ENCODE results near the gene METRNL. TPM values are rescaled to one million over a fixed set of nuclear protein-coding genes. Genes with fewer than 3 reads are reported as not detected.
"Not testable (repeated sequence)": the region's sequence is repeated elsewhere in the genome, so short reads cannot be mapped to it uniquely, and the experiment has no call there.

The METRNL gene
- total RNA-seq, 6 experiments from 2014 or later, result 54.4 to 96.7 (median 90.9) TPM

DNA sequence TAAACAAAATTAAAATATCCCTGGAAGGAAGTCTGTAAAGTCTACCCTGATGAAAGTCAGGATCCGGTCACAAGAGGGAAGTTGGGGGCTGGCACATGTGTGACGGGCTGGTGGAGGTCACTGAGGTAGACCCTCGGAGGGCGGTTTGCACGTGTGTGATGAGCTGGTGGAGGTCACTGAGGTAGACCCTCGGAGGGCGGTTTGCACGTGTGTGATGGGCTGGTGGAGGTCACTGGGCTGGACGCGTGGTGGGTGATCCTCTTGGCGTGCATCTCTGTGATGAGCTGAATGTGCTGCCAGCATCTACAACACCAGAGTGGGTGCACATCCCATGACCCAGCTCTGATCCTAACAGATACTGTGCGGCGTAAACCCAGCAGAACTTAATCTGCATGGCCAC, 43.7 kb upstream of the METRNL start:
- no peaks in the 10 kb centered on the region; the same call in 1 of the 2 replicates for H3K27me3 Mint-ChIP-seq (ENCODE audit: insufficient read depth)
- H3K27ac Mint-ChIP-seq, result no peak overlapping the region
- H3K4me3 Mint-ChIP-seq, result no peak overlapping the region
- no peak for DNase-seq
- H3K36me3 Mint-ChIP-seq (ENCODE audit: low read depth), result peaks cover 45% of the 10 kb centered on the region
- no peaks in the 10 kb centered on the region for H3K4me1 Mint-ChIP-seq (ENCODE audit: low read depth)
- peaks cover 9% of the 10 kb centered on the region for H3K9me3 Mint-ChIP-seq
- TF ChIP-seq, protein P1, sequence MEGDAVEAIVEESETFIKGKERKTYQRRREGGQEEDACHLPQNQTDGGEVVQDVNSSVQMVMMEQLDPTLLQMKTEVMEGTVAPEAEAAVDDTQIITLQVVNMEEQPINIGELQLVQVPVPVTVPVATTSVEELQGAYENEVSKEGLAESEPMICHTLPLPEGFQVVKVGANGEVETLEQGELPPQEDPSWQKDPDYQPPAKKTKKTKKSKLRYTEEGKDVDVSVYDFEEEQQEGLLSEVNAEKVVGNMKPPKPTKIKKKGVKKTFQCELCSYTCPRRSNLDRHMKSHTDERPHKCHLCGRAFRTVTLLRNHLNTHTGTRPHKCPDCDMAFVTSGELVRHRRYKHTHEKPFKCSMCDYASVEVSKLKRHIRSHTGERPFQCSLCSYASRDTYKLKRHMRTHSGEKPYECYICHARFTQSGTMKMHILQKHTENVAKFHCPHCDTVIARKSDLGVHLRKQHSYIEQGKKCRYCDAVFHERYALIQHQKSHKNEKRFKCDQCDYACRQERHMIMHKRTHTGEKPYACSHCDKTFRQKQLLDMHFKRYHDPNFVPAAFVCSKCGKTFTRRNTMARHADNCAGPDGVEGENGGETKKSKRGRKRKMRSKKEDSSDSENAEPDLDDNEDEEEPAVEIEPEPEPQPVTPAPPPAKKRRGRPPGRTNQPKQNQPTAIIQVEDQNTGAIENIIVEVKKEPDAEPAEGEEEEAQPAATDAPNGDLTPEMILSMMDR (IDR thresholded peaks at IDR 0.05), result no peak

DNA sequence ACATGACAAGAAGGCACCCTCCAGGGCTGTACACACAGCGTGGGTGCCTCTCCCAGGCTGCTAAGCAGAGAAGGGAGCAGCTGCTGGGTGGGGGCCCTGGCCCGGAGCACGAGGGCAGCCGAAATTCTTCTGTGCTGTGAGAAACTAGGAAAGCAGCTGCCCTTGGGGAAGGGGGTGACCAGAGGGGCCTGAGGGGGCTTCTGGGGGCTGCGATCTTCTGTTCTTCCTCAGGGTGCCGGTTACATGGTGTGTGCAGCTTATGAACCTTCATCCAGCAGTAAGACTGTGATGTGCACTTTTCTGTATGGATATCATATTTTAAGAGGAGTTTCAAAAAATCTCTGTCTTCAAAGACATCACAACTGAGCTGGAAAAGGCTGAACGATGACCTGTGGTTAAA, 43.2 kb upstream of the METRNL start:
- Mint-ChIP-seq H3K36me3 (ENCODE audit: low read depth) (peaks cover 49% of the 10 kb centered on the region), H3K27me3 (ENCODE audit: insufficient read depth) (no peaks in the 10 kb centered on the region; the same call in 1 of the 2 replicates), H3K27ac (no peak overlapping the region), H3K9me3 (peaks cover 14% of the 10 kb centered on the region), H3K4me3 (no peak overlapping the region), H3K4me1 (ENCODE audit: low read depth) (no peaks in the 10 kb centered on the region)
- TF ChIP-seq, protein P1 (IDR thresholded peaks at IDR 0.05), result no peak
- no peak for DNase-seq

DNA sequence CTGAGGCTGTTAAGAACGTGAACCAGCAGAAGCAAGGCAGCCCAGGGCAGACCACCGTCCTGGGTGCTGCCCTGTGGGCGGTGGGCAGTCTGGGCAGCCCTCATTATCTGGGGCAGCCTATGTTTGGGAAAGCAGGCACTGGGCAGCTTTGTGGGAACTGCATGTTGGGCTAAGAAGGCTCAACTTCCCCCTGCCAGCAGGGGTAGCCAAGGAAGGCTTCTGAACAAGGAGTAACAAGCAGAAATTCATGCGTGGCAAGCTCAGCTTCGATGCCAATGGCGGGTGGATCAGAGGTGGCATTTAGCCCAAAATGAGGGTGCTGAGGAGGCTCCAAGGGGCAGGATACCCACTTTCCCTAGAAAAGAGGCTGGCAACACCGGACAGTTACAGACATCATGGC, 42.7 kb upstream of the METRNL start:
- peaks cover 54% of the 10 kb centered on the region for H3K36me3 Mint-ChIP-seq (ENCODE audit: low read depth)
- DNase-seq, result no peak
- peaks cover 18% of the 10 kb centered on the region for H3K9me3 Mint-ChIP-seq
- H3K4me1 Mint-ChIP-seq (ENCODE audit: low read depth), result no peaks in the 10 kb centered on the region
- no peaks in the 10 kb centered on the region; the same call in 1 of the 2 replicates for H3K27me3 Mint-ChIP-seq (ENCODE audit: insufficient read depth)
- TF ChIP-seq, protein P1 (IDR thresholded peaks at IDR 0.05), result no peak
- H3K27ac Mint-ChIP-seq, result no peak overlapping the region
- no peak overlapping the region for H3K4me3 Mint-ChIP-seq

DNA sequence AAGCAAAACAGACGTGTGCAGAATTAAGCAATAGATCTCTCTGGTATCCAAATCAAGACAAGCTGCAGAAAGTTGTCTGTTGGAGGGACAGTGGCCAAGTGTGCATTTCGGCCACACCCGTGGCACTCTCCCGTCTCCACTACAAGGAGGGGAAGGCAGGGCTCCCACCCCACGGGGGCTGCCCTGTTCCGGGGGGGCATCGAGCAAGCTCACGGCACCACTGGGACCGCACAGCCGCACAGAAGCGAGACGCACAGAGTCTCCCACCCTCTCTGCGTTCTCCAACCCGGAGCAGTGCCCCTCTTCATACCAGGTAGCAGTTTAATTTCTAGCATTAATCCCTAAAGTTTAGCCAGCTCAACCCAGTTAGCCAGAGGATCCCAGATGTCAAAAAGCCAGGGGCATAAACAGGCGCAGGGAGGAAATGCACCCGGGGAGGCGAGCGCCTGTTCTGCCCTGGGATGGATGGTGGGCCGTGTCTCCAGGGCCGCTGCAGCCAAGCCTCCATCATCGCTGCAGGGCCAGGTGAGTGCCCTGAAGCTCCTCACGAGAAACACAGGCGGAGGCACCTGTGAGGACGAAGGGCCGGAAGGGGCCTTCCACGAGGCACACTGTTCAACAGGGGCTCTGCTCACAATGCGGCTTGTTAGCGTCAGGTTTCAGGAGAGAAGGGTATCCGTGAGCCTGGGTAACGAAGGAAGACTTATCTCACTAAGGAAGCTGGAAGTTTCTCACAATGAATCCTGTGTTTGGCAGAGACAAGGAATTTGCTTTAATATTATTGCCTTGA, 42.1 kb upstream of the METRNL start:
- no peak for DNase-seq
- TF ChIP-seq, protein P1 (IDR thresholded peaks at IDR 0.05), result no peak
- H3K27ac Mint-ChIP-seq, result no peak overlapping the region
- no peaks in the 10 kb centered on the region; the same call in 1 of the 2 replicates for H3K27me3 Mint-ChIP-seq (ENCODE audit: insufficient read depth)
- H3K4me3 Mint-ChIP-seq, result no peak overlapping the region
- H3K4me1 Mint-ChIP-seq (ENCODE audit: low read depth), result no peaks in the 10 kb centered on the region
- H3K9me3 Mint-ChIP-seq, result peaks cover 25% of the 10 kb centered on the region
- peaks cover 60% of the 10 kb centered on the region for H3K36me3 Mint-ChIP-seq (ENCODE audit: low read depth)

DNA sequence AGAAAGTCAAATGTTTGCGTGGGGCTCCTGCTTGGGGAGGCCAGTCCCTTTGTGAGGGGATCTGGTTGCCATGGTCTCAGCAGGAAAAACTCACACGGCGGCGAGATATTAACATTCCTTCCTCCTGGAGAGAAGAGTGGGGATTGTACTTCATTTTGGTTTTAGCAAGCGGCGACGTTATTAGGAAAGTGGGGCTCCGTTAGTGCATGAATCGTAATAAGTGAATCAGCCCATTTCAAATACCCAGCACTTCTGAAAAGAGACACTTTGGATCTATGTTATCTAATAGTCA, 41.6 kb upstream of the METRNL start:
- Mint-ChIP-seq H3K27ac (no peak overlapping the region), H3K27me3 (ENCODE audit: insufficient read depth) (no peaks in the 10 kb centered on the region; the same call in 1 of the 2 replicates), H3K4me3 (no peak overlapping the region), H3K4me1 (ENCODE audit: low read depth) (no peaks in the 10 kb centered on the region), H3K36me3 (ENCODE audit: low read depth) (peaks cover 61% of the 10 kb centered on the region), H3K9me3 (peaks cover 30% of the 10 kb centered on the region)
- TF ChIP-seq, protein P1 (IDR thresholded peaks at IDR 0.05), result no peak
- DNase-seq, result no peak

DNA sequence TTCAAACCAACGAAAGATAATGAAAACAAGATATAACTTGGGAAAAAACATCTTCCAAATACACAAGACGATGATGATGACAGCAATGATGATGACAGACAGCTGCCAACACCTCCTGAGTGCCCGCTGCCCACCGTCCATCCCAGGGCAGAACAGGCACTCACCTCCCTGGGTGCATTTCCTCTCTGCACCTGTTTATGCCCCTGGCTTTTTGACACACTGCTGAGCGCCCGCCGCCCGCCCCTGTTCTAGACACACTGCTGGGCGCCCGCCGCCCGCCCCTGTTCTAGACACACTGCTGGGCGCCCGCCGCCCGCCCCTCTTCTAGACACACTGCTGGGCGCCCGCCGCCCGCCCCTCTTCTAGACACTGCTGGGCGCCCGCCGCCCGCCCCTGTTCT, 40.4 kb upstream of the METRNL start:
- H3K27me3 Mint-ChIP-seq (ENCODE audit: insufficient read depth); H3K4me3 Mint-ChIP-seq; DNase-seq; H3K4me1 Mint-ChIP-seq (ENCODE audit: low read depth); H3K27ac Mint-ChIP-seq: not testable (repeated sequence)
- Mint-ChIP-seq H3K36me3 (ENCODE audit: low read depth) (peaks cover 64% of the 10 kb centered on the region), H3K9me3 (peaks cover 40% of the 10 kb centered on the region)
